Measurements from ENCODE around the gene DEDD2. TPM values are rescaled to one million over a fixed set of nuclear protein-coding genes. Genes with fewer than 3 reads are reported as not detected.

Gene DEDD2
- total RNA-seq, 4 donors from 2014 or later = 20.6 to 60.2 (median 51.6) TPM

DNA sequence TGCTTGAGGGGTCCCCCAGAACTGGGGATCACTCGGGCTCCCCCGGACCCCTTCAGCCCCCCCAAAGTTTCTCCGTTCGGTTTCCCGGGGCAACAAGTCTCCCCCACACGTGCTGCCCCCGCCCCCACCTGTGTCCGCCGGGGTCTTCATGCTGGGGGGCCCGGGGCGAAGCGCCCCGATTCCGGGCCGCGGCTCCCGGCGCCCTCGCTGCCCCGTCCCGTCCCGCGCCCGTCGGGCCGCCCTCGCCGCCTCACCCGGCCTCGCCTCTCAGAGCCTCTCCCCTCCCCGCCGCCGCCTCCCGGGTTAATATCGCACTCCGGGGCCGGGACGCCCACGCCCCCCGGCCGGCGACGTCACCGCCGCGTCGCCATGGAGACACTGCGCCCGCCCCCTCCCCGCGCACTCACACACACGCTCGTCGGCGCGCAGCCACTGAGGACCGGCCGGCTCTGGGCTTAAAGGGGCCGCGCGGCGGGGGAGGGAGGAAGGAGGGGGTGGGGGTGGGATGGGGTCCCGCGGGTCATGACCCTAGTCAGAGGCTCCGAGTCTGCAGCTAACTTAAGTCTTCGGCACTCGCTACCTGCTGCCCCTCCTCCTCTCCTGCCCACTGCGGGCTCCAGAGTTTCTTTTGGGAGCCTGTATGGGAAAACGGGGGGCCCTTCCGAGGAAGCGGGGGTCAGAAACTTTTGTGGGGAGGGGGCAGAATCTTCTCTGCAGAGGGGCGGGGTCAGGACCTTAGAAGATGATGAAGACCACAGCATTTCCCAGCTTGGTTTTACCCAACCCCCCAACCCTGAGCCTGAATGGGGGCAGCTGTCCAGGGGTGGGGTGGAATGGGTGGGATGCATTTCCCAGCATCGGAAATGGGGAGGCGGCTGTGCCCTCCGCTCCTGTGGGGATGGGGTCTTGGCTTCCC, 37.6 kb upstream of the DEDD2 start, which contains the start of gene ERF:
ERF (minus strand) TSS at position 279 of the 916 bp plus-strand sequence; CDS start at position 150, 129 bp downstream.
- Histone ChIP-seq H3K4me3 (peak within 1 kb of the TSS; percentile 72 to 98 (median 84)), H3K27me3 (no peaks in the 10 kb centered on the region), H3K9me3 (no peaks in the 10 kb centered on the region), H3K27ac (peak within 1 kb of the TSS; percentile 99 to 100 (median 100)), H3K4me1 (peaks cover 5 to 45% (median 16%) of the 10 kb centered on the region in 4 donors), H3K36me3 (peaks cover 0 to 7% (median 0%) of the 10 kb centered on the region in 3 donors)
- DNase-seq = peak; percentile 95 to 98 (median 97)
- peak; percentile 95 to 99 for TF ChIP-seq POLR2A (IDR thresholded peaks at IDR 0.05)
- TF ChIP-seq, protein P1, sequence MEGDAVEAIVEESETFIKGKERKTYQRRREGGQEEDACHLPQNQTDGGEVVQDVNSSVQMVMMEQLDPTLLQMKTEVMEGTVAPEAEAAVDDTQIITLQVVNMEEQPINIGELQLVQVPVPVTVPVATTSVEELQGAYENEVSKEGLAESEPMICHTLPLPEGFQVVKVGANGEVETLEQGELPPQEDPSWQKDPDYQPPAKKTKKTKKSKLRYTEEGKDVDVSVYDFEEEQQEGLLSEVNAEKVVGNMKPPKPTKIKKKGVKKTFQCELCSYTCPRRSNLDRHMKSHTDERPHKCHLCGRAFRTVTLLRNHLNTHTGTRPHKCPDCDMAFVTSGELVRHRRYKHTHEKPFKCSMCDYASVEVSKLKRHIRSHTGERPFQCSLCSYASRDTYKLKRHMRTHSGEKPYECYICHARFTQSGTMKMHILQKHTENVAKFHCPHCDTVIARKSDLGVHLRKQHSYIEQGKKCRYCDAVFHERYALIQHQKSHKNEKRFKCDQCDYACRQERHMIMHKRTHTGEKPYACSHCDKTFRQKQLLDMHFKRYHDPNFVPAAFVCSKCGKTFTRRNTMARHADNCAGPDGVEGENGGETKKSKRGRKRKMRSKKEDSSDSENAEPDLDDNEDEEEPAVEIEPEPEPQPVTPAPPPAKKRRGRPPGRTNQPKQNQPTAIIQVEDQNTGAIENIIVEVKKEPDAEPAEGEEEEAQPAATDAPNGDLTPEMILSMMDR (IDR thresholded peaks at IDR 0.05) = no peak

DNA sequence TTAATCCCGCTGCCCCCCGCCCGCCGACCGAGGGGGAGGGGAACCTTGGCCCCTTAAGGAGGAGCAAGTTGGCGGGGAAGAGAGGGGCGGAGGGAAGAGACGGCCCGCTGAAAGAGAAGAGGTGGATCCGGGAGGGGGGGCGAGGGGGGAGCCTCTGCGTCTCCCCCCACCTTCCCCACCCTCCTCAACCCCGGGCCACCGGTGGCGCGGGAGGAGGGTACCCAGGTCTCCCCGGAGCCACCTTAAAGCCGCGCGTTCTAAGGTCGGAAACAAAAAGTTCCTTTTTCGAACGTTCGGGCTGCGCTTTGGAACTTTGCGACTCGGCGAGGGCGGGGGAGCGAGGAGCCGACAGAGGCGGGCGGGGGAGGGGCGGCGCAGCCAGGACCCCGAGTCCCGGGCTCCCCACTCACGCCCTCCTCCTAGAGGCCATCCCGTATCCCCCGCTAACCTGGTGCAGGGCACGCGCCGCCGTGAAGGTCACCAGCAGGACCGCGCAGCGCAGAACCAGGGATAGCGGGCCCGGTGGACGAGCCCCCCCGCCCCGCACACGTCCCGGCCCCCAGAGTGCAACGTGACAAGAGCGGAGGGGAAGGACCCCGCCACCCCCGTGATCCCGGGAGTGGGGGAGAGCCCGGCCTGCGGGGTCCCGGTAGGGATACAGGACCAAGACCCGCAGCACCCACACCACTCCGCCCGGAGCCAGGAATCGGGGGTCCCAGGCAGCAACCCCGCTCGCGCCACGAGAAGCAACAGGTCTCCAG, 36.8 kb upstream of the DEDD2 start:
- Histone ChIP-seq H3K27me3 (no peaks in the 10 kb centered on the region), H3K36me3 (peaks cover 0 to 15% (median 0%) of the 10 kb centered on the region in 3 donors), H3K4me3 (peak overlapping the region; percentile 72 to 98 (median 84)), H3K4me1 (peaks cover 5 to 49% (median 16%) of the 10 kb centered on the region in 4 donors), H3K27ac (peak overlapping the region; percentile 99 to 100 (median 100)), H3K9me3 (no peaks in the 10 kb centered on the region)
- peak in 1 of 2 donors; percentile 34 for TF ChIP-seq POLR2A (IDR thresholded peaks at IDR 0.05)
- TF ChIP-seq, protein P1 (IDR thresholded peaks at IDR 0.05) = no peak
- DNase-seq = peak; percentile 87 to 95 (median 91)

DNA sequence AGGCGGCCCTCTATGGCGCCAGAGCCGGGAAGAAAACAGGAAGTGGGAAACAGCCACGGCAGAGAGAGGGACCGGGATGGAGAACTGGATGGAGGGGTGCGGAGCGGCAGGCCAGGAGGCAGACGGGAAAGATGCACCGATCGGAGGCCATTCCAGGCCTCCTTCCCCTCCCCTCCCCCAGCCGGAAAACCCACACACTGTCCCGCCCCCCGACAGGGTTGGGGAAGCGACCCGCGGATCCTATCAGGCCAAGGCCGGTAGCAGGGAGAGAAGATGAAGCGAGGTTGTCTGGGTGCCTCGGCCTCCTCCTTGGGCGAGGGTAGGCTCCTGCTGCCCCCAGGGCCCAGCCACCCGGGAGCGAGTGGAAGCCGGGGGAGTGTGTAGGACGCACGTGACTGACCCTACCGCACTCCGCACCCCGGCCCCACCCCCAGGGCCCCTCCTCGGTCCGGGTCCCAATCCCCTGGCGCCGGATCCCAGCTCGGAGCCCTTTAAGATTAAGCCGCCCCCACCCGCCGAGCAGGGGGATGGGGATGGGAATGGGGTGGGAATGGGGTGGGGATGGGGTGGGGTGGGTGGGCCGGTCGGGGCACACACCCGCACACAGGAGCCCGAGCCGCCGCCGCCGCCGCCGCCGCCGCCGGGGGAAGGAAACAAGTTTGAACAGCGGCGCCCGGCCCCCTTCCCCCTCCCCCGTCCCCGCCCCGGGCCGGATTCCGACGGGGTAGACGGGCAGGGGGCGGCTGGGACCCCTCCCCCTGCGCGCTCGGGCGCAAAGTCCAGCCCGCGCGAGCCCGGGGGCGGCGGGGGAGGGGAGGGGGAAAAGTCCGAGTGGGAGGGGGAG, 36.0 kb upstream of the DEDD2 start:
- TF ChIP-seq, protein P1 (IDR thresholded peaks at IDR 0.05) = no peak
- TF ChIP-seq POLR2A (IDR thresholded peaks at IDR 0.05) = no peak
- H3K4me1 ChIP-seq = peaks cover 5 to 49% (median 16%) of the 10 kb centered on the region in 4 donors
- DNase-seq = peak; percentile 69 to 85 (median 77)
- peak overlapping the region; percentile 99 to 100 (median 100) for H3K27ac ChIP-seq
- H3K36me3 ChIP-seq = peaks cover 0 to 23% (median 0%) of the 10 kb centered on the region in 3 donors
- peak overlapping the region; percentile 72 to 98 (median 84) for H3K4me3 ChIP-seq
- no peaks in the 10 kb centered on the region for H3K9me3 ChIP-seq
- H3K27me3 ChIP-seq = no peaks in the 10 kb centered on the region

DNA sequence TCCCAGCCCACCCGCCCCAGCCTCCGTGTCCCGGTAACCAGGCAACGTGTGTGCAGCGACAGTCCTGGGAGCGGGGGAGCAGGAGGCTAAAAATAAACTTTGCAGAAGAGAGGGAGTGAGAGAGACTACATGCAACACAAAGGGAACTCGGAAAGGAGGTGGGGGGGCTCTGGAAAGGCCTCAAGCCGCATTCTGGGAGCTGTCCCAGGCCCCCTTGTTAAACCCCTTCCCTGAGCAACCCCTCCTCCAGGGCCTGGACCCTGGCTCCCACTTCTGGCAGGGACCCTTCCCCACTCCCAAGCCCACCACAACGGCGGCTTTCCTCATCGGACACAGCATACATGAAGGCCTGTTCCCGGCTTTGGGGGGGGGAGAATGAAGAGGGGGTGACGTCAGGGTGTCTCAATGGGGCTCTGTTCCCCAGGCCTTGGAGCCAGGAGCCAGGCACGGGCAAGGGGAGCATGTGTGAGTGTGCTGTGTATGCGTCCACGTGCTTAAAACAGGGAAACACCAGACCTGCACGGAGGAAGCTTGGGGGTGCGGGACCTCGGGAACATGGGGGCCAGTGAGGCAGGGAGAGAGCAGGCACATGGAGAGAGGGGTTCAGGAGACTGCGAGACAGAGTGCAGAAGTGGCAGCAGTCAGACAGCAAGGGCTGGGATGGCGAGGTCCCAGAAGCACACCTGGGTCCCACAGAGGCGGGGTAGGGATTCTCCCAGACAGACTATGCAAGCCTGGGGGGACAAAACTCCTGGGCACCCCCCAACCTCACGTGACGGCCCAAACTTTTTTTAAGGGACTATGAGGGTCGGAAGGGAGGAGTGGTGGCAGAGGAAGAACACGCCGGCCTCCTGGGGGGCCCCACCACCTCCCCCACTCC, 35.1 kb upstream of the DEDD2 start:
- H3K9me3 ChIP-seq = no peaks in the 10 kb centered on the region
- TF ChIP-seq, protein P1 (IDR thresholded peaks at IDR 0.05) = no peak
- TF ChIP-seq POLR2A (IDR thresholded peaks at IDR 0.05) = no peak
- peaks cover 0 to 27% (median 0%) of the 10 kb centered on the region in 3 donors for H3K36me3 ChIP-seq
- peak overlapping the region; percentile 72 to 98 (median 84) for H3K4me3 ChIP-seq
- peaks cover 5 to 49% (median 16%) of the 10 kb centered on the region in 4 donors for H3K4me1 ChIP-seq
- no peaks in the 10 kb centered on the region for H3K27me3 ChIP-seq
- H3K27ac ChIP-seq = peak overlapping the region; percentile 99 to 100 (median 100)
- peak in 2 of 3 donors; percentile 53 to 56 for DNase-seq
